Measurements from ENCODE around the gene MCM9.

GRCh38 chr6:118899948-118900347, 35.0 kb downstream of the MCM9 start:
- no peak for TF ChIP-seq CTCF (IDR thresholded peaks at IDR 0.05)
- no peak for TF ChIP-seq POLR2A (IDR thresholded peaks at IDR 0.05)
- TF ChIP-seq EP300 (IDR thresholded peaks at IDR 0.05) = no peak
- no peak for TF ChIP-seq POLR2AphosphoS5 (IDR thresholded peaks at IDR 0.05)
